Thyroid gland (tissue), 4 donors: ENCODE data around the gene PTPRT. TPM values are rescaled to one million over a fixed set of nuclear protein-coding genes. Genes with fewer than 3 reads are reported as not detected.

ENCODE experiments used
- DNase-seq, 2 donors: peaks; one replicate each; pipeline ENCODE4 v3.0.0-alpha.2; 2019
- H3K27ac ChIP-seq, 3 donors: fragments of 200-600 bp; sonication (generic); 1 replicate in 2 of 3; 2 replicates in 1 of 3; pipeline ENCODE4 v1.5.1; 2016 to 2019; ENCODE audit warnings: mild to moderate bottlenecking in 1 of 3, moderate library complexity in 1 of 3
- H3K27me3 ChIP-seq: fragments of 200-600 bp; sonication (generic); one replicate; pipeline ENCODE4 v1.5.1; 2019
- H3K36me3 ChIP-seq, 2 donors: fragments of 200-600 bp; sonication (generic); one replicate each; pipeline ENCODE4 v1.5.1; 2016 to 2019
- H3K4me1 ChIP-seq, 2 donors: fragments of 200-600 bp; sonication (generic); one replicate each; pipeline ENCODE4 v1.5.1; 2017 to 2019
- H3K4me3 ChIP-seq, 3 donors: fragments of 200-600 bp; sonication (generic); replicated peaks in 1 of 3; 1 replicate in 2 of 3; 2 replicates in 1 of 3; pipeline ENCODE4 v1.5.1; 2016; ENCODE audit warnings: mild to moderate bottlenecking in 1 of 3
- H3K9me3 ChIP-seq: fragments of 200-600 bp; sonication (generic); one replicate; pipeline ENCODE4 v1.5.1; 2017
- POLR2A ChIP-seq, 2 donors: fragments of 450-650 bp; IDR thresholded peaks; one replicate each; pipeline ENCODE4 v1.6.1; 2017; ENCODE audit warnings: antibody characterized with exemption in 2 of 2, mild to moderate bottlenecking in 2 of 2, moderate library complexity in 1 of 2
- WGBS, 2 donors: methylation state at CpG; one replicate each; pipeline ENCODE4 v1.1.5; 2017; 5-methylcytosine and 5-hydroxymethylcytosine counted together
- intact Hi-C: fragments of 100-400 bp; cut with DNase I; formaldehyde crosslinking; loops from one replicate; pipeline ENCODE4 v1.15.1; 2023
- total RNA-seq, 4 donors: library from RNA; depleted of rRNA; stranded (reverse); fragments of >200 nt; gene quantifications; one replicate each; pipeline ENCODE4 v1.2.3, GENCODE V29; 2016
- TF ChIP-seq, protein P1 (sequence below), 6 experiments: fragments of 200-600 bp in 3 of 6; fragments of 450-650 bp in 3 of 6; sonication (generic) in 3 of 6; IDR thresholded peaks; one replicate each; pipeline ENCODE4 v1.5.1; 2016 to 2019; ENCODE audit warnings: antibody characterized with exemption in 6 of 6, mild to moderate bottlenecking in 2 of 6, inconsistent platforms in 1 of 6, moderate library complexity in 1 of 6

The PTPRT gene
- total RNA-seq, 4 donors from 2014 or later, result 0.11 to 0.15 TPM; not detected in 2

DNA sequence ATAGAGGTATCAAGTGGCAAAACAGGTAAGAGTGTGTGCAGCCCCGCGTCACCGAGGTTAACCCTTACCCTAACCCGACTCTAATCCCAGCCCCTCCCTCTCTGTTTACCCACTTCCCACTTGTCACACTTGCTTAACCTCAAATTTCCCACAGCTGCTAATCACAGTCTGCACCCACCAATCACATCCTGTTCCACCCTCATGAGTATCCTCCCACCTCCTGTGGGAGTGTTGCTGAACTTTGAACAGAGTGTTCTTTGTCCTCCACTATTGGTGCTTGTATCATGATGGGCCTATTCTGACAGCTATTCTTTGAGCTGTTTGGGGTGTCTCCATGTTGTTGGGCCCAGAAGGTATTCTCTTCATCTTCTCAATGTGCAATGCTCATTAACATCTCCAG lies 487.8 kb downstream of the PTPRT start:
- DNase-seq, result no peak
- intact Hi-C loops, result no loop called here
- Histone ChIP-seq H3K4me1 (no peaks in the 10 kb centered on the region), H3K27me3 (no peaks in the 10 kb centered on the region), H3K9me3 (no peaks in the 10 kb centered on the region), H3K27ac (no peak overlapping the region), H3K4me3 (no peak overlapping the region), H3K36me3 (no peaks in the 10 kb centered on the region)
- 57 to 74% methylated on average over 4 of the region's 4 CpGs for WGBS, 2 donors
- no peak for TF ChIP-seq POLR2A (IDR thresholded peaks at IDR 0.05)
- TF ChIP-seq, protein P1, sequence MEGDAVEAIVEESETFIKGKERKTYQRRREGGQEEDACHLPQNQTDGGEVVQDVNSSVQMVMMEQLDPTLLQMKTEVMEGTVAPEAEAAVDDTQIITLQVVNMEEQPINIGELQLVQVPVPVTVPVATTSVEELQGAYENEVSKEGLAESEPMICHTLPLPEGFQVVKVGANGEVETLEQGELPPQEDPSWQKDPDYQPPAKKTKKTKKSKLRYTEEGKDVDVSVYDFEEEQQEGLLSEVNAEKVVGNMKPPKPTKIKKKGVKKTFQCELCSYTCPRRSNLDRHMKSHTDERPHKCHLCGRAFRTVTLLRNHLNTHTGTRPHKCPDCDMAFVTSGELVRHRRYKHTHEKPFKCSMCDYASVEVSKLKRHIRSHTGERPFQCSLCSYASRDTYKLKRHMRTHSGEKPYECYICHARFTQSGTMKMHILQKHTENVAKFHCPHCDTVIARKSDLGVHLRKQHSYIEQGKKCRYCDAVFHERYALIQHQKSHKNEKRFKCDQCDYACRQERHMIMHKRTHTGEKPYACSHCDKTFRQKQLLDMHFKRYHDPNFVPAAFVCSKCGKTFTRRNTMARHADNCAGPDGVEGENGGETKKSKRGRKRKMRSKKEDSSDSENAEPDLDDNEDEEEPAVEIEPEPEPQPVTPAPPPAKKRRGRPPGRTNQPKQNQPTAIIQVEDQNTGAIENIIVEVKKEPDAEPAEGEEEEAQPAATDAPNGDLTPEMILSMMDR (IDR thresholded peaks at IDR 0.05), result no peak

DNA sequence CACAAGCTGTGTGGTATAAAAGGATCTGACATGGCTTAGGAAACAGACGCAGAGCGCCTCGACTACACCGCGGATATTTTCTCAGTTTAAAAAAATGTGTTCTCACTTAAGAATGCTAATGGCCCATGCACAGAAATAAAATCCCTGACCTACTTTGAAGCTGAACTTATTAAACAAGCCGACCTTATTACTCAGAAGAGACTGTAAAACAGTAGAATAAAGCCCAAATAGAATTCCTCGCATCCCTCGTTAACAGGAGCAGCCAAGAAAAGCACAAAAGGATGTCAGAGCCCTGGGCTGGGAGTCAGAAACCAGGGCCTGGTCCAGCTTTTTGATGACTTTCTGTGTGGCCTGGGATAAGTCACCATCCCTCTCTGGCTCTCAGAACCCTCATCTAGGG lies 489.3 kb downstream of the PTPRT start:
- intact Hi-C loops, result no loop called here
- Histone ChIP-seq H3K9me3 (no peaks in the 10 kb centered on the region), H3K27me3 (no peaks in the 10 kb centered on the region), H3K36me3 (no peaks in the 10 kb centered on the region), H3K4me3 (no peak overlapping the region), H3K27ac (no peak overlapping the region), H3K4me1 (no peaks in the 10 kb centered on the region)
- 55 to 64% methylated on average over 8 of the region's 8 CpGs for WGBS, 2 donors
- TF ChIP-seq, protein P1 (IDR thresholded peaks at IDR 0.05), result no peak
- TF ChIP-seq POLR2A (IDR thresholded peaks at IDR 0.05), result no peak
- no peak for DNase-seq

DNA sequence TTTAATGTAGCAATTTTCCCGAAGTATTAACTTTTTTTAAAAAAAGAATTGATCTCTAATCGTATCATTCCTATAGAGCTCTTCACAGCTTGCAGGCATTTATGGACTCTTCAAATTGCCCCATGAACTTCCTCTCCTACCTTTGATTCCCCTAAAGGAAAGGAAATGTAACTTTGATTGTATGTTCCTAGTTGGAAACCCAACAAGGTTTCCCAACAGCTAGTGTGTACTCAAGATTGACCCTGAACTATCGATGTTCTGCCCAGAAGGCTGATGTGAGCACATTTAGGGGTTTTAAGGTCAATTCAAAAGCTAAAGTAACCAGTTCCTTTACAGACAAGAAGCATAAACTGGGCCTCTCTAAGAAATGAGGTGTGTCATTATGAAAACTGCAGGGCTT lies 491.7 kb downstream of the PTPRT start:
- intact Hi-C loops, result no loop called here
- Histone ChIP-seq H3K4me3 (no peak overlapping the region), H3K4me1 (no peaks in the 10 kb centered on the region), H3K27ac (no peak overlapping the region), H3K9me3 (no peaks in the 10 kb centered on the region), H3K27me3 (no peaks in the 10 kb centered on the region), H3K36me3 (no peaks in the 10 kb centered on the region)
- no peak for TF ChIP-seq POLR2A (IDR thresholded peaks at IDR 0.05)
- 64 to 69% methylated on average over 3 of the region's 3 CpGs for WGBS, 2 donors
- no peak for DNase-seq

DNA sequence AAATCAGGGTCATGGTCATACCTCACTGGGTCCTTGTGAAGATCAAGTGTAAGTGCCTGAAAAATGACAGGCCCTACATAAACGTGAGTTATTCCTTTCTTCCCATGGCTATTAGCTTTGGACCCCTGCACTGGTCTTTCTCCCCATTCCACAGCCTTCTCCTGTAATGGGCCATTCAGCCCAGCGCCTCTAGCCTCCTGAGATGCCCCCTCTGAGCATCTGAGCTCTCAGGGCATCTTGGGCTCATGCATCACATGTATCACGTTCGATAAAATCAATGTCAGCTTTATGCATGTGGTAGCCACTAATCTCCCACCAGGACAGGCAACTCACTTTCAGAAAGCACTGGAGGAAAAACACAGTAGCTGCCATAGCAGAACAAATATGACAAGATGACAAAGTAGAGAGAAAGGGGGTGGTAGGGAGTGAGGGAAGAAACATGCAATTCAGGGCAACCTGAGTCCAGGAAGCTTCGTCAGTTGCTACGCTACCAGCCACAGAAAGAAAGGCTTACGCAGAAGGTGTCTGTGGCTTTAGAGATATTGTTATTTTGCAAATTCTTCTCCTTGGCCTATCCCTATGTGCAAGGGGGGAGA lies 498.8 kb downstream of the PTPRT start:
- TF ChIP-seq, protein P1 (IDR thresholded peaks at IDR 0.05), result no peak
- TF ChIP-seq POLR2A (IDR thresholded peaks at IDR 0.05), result no peak
- intact Hi-C loops, result no loop called here
- no peak overlapping the region for H3K27ac ChIP-seq
- no peaks in the 10 kb centered on the region for H3K9me3 ChIP-seq
- WGBS, 2 donors, result 82 to 84% methylated on average over 7 of the region's 7 CpGs
- no peaks in the 10 kb centered on the region for H3K27me3 ChIP-seq
- DNase-seq, result no peak
- no peaks in the 10 kb centered on the region for H3K36me3 ChIP-seq
- no peak overlapping the region for H3K4me3 ChIP-seq
- no peaks in the 10 kb centered on the region for H3K4me1 ChIP-seq

DNA sequence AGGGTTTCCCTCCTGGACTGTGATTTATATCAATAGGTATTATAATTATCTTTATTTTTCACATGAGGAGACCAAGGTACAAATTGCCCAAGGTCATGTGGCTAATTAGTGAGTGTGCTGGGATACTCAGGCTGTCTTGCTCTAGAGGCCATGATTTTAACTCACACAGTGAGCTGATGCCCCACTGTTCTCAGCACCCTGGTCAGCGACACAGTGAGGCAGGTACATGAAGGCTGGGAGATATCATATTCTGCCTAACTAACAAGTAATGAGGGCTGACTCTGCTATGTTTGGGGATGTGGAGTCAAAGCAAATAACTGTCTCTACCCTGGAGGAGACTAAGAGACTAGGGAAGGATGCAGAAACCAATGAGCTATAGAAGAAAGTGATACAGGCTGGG lies 501.1 kb downstream of the PTPRT start:
- H3K4me1 ChIP-seq, result no peaks in the 10 kb centered on the region
- no peak for TF ChIP-seq POLR2A (IDR thresholded peaks at IDR 0.05)
- TF ChIP-seq, protein P1 (IDR thresholded peaks at IDR 0.05), result no peak
- no peaks in the 10 kb centered on the region for H3K36me3 ChIP-seq
- no peak overlapping the region for H3K4me3 ChIP-seq
- WGBS, 2 donors, result 43 to 54% methylated on average over 1 of the region's 1 CpG
- intact Hi-C loops, result no loop called here
- H3K9me3 ChIP-seq, result no peaks in the 10 kb centered on the region
- H3K27me3 ChIP-seq, result no peaks in the 10 kb centered on the region
- DNase-seq, result no peak
- H3K27ac ChIP-seq, result no peak overlapping the region
